HEK293 (cell line): ENCODE measurements around the gene CAPN8.

ENCODE experiments used
- BCL11B ChIP-seq: fragments of 450-650 bp; formaldehyde crosslinking; IDR thresholded peaks from 2 replicates; pipeline ENCODE4 v1.5.1; 2016; ENCODE audit warnings: low read depth, missing biosample characterization, missing genetic modification characterization
- SP2 ChIP-seq: fragments of 450-650 bp; formaldehyde crosslinking; IDR thresholded peaks from 2 replicates; pipeline ENCODE4 v1.5.1; 2016; ENCODE audit warnings: missing biosample characterization, missing genetic modification characterization
- YY2 ChIP-seq: fragments of 450-650 bp; formaldehyde crosslinking; IDR thresholded peaks from 2 replicates; pipeline ENCODE4 v1.5.1; 2016; ENCODE audit warnings: missing biosample characterization, missing genetic modification characterization
- ZBTB26 ChIP-seq: fragments of 450-650 bp; formaldehyde crosslinking; optimal IDR thresholded peaks from 2 replicates; pipeline ENCODE3; 2016; ENCODE audit warnings: missing biosample characterization, mild to moderate bottlenecking, missing genetic modification characterization
- ZNF112 ChIP-seq: fragments of 450-650 bp; formaldehyde crosslinking; IDR thresholded peaks from 2 replicates; pipeline ENCODE4 v1.5.0; 2017; ENCODE audit warnings: missing biosample characterization, missing genetic modification characterization
- ZSCAN30 ChIP-seq: fragments of 450-650 bp; IDR thresholded peaks from 2 replicates; pipeline ENCODE4 v1.5.1; 2018; ENCODE audit warnings: missing biosample characterization, mild to moderate bottlenecking, missing genetic modification characterization, moderate library complexity
- TF ChIP-seq, protein P1 (sequence below): fragments of 450-650 bp; formaldehyde crosslinking; IDR thresholded peaks from 2 replicates; pipeline ENCODE4 v1.5.1; 2016; ENCODE audit warnings: missing biosample characterization, missing genetic modification characterization
- TF ChIP-seq, protein P2 (sequence below): fragments of 450-650 bp; formaldehyde crosslinking; IDR thresholded peaks from 2 replicates; pipeline ENCODE4 v1.5.1; 2016; ENCODE audit warnings: missing biosample characterization, missing genetic modification characterization, low read depth

- TF ChIP-seq ZBTB26 (tag by site-specific recombination) (no peak), SP2 (no peak), YY2 (no peak), ZNF112 (tag by site-specific recombination) (no peak), ZSCAN30 (tag by site-specific recombination) (no peak), BCL11B (no peak)
- TF ChIP-seq, protein P1, sequence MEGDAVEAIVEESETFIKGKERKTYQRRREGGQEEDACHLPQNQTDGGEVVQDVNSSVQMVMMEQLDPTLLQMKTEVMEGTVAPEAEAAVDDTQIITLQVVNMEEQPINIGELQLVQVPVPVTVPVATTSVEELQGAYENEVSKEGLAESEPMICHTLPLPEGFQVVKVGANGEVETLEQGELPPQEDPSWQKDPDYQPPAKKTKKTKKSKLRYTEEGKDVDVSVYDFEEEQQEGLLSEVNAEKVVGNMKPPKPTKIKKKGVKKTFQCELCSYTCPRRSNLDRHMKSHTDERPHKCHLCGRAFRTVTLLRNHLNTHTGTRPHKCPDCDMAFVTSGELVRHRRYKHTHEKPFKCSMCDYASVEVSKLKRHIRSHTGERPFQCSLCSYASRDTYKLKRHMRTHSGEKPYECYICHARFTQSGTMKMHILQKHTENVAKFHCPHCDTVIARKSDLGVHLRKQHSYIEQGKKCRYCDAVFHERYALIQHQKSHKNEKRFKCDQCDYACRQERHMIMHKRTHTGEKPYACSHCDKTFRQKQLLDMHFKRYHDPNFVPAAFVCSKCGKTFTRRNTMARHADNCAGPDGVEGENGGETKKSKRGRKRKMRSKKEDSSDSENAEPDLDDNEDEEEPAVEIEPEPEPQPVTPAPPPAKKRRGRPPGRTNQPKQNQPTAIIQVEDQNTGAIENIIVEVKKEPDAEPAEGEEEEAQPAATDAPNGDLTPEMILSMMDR (tag by site-specific recombination), result no peak
- TF ChIP-seq, protein P2, sequence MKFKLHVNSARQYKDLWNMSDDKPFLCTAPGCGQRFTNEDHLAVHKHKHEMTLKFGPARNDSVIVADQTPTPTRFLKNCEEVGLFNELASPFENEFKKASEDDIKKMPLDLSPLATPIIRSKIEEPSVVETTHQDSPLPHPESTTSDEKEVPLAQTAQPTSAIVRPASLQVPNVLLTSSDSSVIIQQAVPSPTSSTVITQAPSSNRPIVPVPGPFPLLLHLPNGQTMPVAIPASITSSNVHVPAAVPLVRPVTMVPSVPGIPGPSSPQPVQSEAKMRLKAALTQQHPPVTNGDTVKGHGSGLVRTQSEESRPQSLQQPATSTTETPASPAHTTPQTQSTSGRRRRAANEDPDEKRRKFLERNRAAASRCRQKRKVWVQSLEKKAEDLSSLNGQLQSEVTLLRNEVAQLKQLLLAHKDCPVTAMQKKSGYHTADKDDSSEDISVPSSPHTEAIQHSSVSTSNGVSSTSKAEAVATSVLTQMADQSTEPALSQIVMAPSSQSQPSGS (tag by site-specific recombination), result no peak
These were observed 18.3 kb downstream of the CAPN8 start for GRCh38 chr1:223647249-223647648.
